GM10847 (cell line): ENCODE results near the gene RABEP1.

ENCODE experiments used
- POLR2A ChIP-seq: IDR thresholded peaks from 2 replicates; pipeline ENCODE4 v1.6.1; 2011; ENCODE audit not compliant: insufficient read length; ENCODE audit errors: extremely low read depth

The RABEP1 gene

GRCh38 chr17:5329784-5330557, 47.9 kb downstream of the RABEP1 start:
- no peak for TF ChIP-seq POLR2A

GRCh38 chr17:5330981-5331380, 48.9 kb downstream of the RABEP1 start:
- TF ChIP-seq POLR2A = no peak

DNA sequence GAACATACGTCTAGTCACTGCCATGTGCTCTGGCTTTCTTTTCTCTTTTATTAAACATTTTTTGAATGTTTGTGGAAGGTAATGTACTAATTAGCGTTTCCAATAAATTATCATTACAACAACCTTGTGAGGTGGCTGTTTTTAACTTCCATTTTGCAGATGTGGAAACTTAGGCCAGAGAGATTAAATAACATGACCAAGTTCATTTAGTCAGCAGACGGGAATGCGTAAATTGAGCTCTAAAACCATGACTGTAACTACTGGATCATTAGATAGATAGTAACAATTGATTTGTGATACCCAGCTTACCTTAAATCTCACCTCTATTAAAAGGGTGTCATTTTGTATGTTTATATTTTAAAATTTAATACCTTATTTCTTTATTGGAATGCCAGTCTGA, 49.4 kb downstream of the RABEP1 start:
- TF ChIP-seq POLR2A = no peak

DNA sequence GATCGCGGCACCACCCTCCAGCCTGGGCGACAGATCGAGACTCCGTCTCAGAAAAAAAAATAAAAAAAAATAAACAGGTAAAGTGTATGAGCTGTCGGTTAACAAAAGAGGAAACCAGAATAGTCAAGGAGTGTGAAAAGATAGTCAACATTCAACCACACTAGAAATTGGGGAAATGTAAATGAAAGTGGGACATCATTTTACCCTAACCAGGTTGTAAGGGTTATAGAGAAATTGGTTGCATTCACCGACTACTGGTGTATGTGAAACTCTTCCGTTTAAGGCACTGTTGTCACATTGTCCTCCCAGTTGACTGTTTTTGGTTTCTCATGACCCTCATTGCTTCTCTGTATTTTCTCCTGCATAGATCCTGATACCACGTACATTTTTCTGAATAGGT, 62.8 kb downstream of the RABEP1 start:
- no peak for TF ChIP-seq POLR2A

GRCh38 chr17:5352681-5353289, 70.7 kb downstream of the RABEP1 start:
- TF ChIP-seq POLR2A = no peak

DNA sequence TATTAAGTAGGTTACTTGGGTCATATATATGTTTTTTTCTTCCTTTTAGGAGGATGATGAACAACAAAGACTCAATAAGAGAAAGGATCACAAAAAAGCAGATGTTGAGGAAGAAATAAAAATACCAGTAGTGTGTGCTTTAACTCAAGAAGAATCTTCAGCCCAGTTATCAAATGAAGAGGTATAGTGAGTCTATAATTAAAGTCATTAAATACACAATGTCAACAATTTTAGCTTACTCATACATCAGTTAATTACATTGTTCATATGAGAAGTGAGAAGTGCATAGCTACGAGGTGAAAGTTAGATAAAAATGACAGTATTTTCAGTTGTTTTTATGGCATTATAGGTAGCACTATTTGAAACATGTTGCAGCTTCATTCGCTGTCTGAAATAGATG, 72.2 kb downstream of the RABEP1 start:
- no peak for TF ChIP-seq POLR2A

DNA sequence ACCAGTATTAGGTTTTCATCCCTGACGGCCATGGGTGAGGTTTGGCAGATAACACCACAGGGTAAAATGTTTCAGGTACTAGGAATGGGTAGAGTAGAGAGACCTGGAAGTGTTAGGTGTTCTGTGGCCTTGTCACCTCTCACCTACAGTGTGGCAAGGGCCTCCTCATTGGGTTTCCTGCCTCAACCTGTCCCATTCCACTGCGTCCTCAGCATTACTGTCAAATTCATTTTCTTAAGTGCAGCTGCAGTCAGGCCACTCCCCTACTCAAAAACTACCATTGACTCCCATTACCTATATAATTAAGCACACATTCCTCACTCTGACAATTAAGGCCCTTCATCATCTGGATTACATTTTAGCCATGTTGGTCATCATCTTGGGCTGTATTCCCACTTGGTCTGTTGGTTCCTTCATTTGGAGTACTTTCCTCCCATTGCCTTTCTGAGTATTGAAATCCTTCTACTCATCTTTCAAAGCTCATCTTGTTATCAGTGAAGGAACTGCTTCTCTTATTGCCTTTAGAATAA, 72.9 kb downstream of the RABEP1 start:
- TF ChIP-seq POLR2A = no peak

DNA sequence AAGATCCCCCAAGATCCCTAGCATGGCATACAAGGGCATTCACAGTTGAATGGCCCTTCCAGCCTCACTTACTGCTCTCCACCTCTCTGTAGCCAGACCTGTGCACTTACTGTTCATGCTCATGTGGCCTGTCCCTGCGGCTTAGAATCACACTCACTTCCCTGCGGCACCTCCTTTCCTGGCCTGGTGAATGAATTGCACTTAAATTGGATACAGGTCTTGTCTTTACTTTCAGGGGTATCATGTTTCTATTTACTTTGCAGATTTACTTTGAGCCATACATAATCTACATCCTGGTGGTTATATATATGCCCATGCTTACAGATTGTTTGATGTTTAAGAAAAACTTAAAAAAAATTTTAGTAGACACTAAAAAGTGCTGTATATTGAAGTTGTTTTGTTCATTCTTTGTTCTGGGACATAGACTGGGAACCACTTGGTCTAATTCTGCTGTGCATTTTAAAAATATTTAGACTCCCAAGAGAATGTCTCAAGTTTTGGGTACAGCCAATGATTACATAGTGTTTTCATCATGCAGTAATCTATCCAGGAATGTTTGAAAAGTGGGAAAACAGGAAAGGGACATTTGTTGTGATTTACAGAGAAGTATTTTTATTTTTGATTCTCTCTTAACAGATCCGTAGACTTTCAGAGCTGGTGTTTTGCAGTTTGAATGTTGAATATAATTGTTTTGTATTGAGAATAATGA, 73.5 kb downstream of the RABEP1 start:
- TF ChIP-seq POLR2A = no peak

GRCh38 chr17:5361426-5361825, 79.3 kb downstream of the RABEP1 start:
- TF ChIP-seq POLR2A = no peak

GRCh38 chr17:5362162-5362811, 80.2 kb downstream of the RABEP1 start:
- TF ChIP-seq POLR2A = no peak

- TF ChIP-seq POLR2A = no peak
These were observed 82.1 kb downstream of the RABEP1 start for GRCh38 chr17:5364156-5364555.

DNA sequence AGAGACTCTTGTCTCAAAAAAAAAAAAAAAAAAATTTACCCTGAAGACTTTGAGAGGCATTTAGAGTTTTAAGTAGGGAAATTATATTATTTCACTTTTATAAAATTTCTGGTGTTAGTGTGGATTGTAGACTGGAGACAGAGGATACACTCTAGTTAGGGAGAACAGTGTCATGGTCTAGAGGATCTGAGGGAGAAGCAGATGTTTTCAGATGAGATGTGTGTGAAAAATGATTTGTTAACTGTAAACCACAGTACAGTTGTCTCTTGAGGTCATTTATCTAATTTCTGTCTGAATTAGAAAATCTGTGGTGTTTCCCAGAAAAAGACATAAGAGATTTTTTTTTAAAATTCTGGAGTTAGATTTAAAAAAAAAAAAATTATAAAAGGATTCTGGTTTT, 82.6 kb downstream of the RABEP1 start:
- TF ChIP-seq POLR2A = no peak

- no peak for TF ChIP-seq POLR2A
These were observed 83.7 kb downstream of the RABEP1 start for GRCh38 chr17:5365831-5366230.

DNA sequence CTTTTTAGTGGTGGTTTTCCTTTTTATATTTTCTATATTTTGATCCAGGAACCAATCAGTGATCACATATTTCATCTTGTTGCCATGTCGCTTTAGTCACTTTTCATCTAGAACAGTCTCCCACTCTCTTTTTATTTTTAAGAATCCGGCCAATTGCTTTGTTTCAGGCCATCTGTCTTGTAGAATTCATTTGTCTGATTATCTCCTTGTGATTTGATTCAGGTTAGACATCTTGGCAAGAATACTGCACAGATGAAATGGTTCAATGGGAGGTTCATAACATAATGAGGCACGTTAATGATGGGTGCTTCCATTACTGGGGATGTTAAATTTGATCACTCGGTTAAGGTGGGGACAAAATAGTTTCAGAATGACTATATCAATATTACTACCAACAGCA, 88.3 kb downstream of the RABEP1 start:
- no peak for TF ChIP-seq POLR2A

- no peak for TF ChIP-seq POLR2A
These were observed 91.0 kb downstream of the RABEP1 start for GRCh38 chr17:5373112-5373511.
